Body of pancreas (tissue), 4 donors: ENCODE data around the gene LGR4. TPM values are rescaled to one million over a fixed set of nuclear protein-coding genes. Genes with fewer than 3 reads are reported as not detected.

Source experiments
- ATAC-seq: fragments of 150-250 bp; one replicate; pipeline ENCODE4 v1.9.1; 2016
- DNase-seq, 4 donors: peaks; one replicate each; pipeline ENCODE4 v3.0.0-alpha.2; 2019
- H3K27ac ChIP-seq, 4 donors: fragments of 200-600 bp; sonication (generic); 1 replicate in 3 of 4; 2 replicates in 1 of 4; pipeline versions ENCODE4 v1.5.1 to v1.6.1; 2016 to 2019; ENCODE audit warnings: mild to moderate bottlenecking in 1 of 4, mixed read lengths in 1 of 4, moderate library complexity in 1 of 4
- H3K27me3 ChIP-seq, 2 donors: fragments of 200-600 bp; sonication (generic); one replicate each; pipeline ENCODE4 v1.6.0; 2016; ENCODE audit warnings: mild to moderate bottlenecking in 1 of 2
- H3K36me3 ChIP-seq, 2 donors: fragments of 200-600 bp; sonication (generic); replicated peaks in 1 of 2; 2 replicates each; pipeline ENCODE4 v1.5.1; 2016; ENCODE audit warnings: low read depth in 2 of 2; ENCODE audit not compliant: insufficient read depth in 1 of 2
- H3K4me1 ChIP-seq: fragments of 200-600 bp; sonication (generic); one replicate; pipeline ENCODE4 v1.6.0; 2016
- H3K4me3 ChIP-seq, 2 donors: fragments of 200-600 bp; sonication (generic); 1 replicate in 1 of 2; 2 replicates in 1 of 2; pipeline ENCODE4 v1.5.1; 2016 to 2019
- H3K9me3 ChIP-seq, 3 donors: fragments of 200-600 bp; sonication (generic); 1 replicate in 2 of 3; 2 replicates in 1 of 3; pipeline ENCODE4 v1.5.1; 2016
- POLR2A ChIP-seq, 3 donors: fragments of 450-650 bp; IDR thresholded peaks; one replicate each; pipeline ENCODE4 v1.6.1; 2016; ENCODE audit warnings: antibody characterized with exemption in 3 of 3, mild to moderate bottlenecking in 2 of 3
- WGBS, 2 donors: methylation state at CpG; one replicate each; pipeline ENCODE4 v1.1.5; 2017; 5-methylcytosine and 5-hydroxymethylcytosine counted together
- intact Hi-C: fragments of 100-400 bp; cut with DNase I; formaldehyde crosslinking; loops from one replicate; pipeline ENCODE4 v1.15.1; 2023
- total RNA-seq, 2 donors: library from RNA; depleted of rRNA; stranded (reverse); fragments of >200 nt; gene quantifications; one replicate each; pipeline ENCODE4 v1.1.0, GENCODE V29; 2016
- TF ChIP-seq, protein P1 (sequence below), 7 experiments: fragments of 450-650 bp in 4 of 7; fragments of 200-600 bp in 3 of 7; sonication (generic) in 3 of 7; IDR thresholded peaks; one replicate each; pipeline ENCODE4 v1.5.1; 2016 to 2019; ENCODE audit warnings: antibody characterized with exemption in 7 of 7

The LGR4 gene
- total RNA-seq, 2 donors from 2014 or later = 120 to 145 TPM

DNA sequence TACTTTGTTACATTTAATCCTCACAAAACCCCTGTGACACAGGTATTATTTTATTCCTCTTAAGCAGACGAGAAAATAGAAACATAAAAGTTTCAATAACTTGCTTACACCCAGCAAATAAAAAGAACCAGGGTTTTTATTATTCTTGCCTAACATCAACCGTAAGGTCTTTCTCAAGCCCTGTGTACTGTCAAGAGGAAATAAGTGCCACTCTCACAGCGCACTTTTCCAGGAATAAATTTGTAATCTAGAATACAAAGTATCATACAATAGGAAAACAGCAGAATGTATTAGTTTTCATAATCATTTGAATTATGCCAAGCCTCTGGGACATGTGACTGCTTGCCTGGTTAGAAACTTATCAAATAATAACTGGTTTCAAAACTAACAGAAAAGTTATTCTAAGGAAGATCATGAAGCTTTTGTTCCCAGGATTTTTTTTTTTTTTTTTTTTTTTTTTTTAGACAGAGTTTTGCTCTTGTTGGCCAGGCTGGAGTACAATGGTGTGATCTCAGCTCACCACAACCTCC is 117.0 kb downstream of the LGR4 start:
- WGBS, 2 donors = 29 to 43% methylated on average over 3 of the region's 3 CpGs
- Histone ChIP-seq H3K9me3 (no peaks in the 10 kb centered on the region), H3K36me3 (no peaks in the 10 kb centered on the region), H3K27me3 (no peaks in the 10 kb centered on the region), H3K4me1 (peaks cover 45% of the 10 kb centered on the region), H3K4me3 (no peak overlapping the region), H3K27ac (peak overlapping the region in 3 of 4 donors; percentile 27 to 61 (median 46))
- no peak for TF ChIP-seq POLR2A (IDR thresholded peaks at IDR 0.05)
- TF ChIP-seq, protein P1, sequence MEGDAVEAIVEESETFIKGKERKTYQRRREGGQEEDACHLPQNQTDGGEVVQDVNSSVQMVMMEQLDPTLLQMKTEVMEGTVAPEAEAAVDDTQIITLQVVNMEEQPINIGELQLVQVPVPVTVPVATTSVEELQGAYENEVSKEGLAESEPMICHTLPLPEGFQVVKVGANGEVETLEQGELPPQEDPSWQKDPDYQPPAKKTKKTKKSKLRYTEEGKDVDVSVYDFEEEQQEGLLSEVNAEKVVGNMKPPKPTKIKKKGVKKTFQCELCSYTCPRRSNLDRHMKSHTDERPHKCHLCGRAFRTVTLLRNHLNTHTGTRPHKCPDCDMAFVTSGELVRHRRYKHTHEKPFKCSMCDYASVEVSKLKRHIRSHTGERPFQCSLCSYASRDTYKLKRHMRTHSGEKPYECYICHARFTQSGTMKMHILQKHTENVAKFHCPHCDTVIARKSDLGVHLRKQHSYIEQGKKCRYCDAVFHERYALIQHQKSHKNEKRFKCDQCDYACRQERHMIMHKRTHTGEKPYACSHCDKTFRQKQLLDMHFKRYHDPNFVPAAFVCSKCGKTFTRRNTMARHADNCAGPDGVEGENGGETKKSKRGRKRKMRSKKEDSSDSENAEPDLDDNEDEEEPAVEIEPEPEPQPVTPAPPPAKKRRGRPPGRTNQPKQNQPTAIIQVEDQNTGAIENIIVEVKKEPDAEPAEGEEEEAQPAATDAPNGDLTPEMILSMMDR (IDR thresholded peaks at IDR 0.05) = no peak
- DNase-seq (no peak), ATAC-seq (peak; percentile 58)
- intact Hi-C loops = no loop called here

DNA sequence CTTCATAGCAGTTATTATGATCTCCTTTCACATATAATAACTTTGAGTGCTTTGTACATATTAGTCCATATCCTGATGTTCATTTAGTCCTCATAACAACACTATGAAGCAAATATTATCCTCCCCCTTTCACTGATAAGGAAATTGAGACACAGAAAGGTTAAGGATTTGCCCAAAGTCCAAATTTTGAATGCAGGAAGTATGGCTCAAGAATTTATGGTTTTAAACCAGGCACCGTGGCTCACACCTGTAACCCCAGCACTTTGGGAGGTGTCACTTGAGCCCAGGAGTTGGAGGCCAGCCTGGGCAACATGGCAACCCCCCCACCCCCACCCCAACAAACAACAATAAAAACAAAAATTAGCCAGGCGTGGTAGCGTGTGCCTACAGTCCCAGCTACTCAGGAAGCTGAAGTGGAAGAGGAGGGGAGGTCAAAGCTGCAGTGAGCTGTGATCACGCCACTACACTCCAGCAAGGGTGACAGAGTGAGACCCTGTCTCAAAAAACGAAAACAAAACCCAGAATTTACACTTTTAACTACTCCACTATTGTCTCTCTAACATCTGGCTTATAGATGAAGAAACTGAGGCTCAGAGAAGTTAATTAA is 118.1 kb downstream of the LGR4 start:
- no peak for TF ChIP-seq POLR2A (IDR thresholded peaks at IDR 0.05)
- TF ChIP-seq, protein P1 (IDR thresholded peaks at IDR 0.05) = no peak
- no peaks in the 10 kb centered on the region for H3K36me3 ChIP-seq
- intact Hi-C loops = no loop called here
- H3K4me3 ChIP-seq = no peak overlapping the region
- 42 to 57% methylated on average over 5 of the region's 5 CpGs for WGBS, 2 donors
- DNase-seq = no peak
- peaks cover 57% of the 10 kb centered on the region for H3K4me1 ChIP-seq
- no peaks in the 10 kb centered on the region for H3K9me3 ChIP-seq
- no peaks in the 10 kb centered on the region for H3K27me3 ChIP-seq
- peak overlapping the region in 3 of 4 donors; percentile 46 to 61 (median 52) for H3K27ac ChIP-seq
- ATAC-seq = no peak

DNA sequence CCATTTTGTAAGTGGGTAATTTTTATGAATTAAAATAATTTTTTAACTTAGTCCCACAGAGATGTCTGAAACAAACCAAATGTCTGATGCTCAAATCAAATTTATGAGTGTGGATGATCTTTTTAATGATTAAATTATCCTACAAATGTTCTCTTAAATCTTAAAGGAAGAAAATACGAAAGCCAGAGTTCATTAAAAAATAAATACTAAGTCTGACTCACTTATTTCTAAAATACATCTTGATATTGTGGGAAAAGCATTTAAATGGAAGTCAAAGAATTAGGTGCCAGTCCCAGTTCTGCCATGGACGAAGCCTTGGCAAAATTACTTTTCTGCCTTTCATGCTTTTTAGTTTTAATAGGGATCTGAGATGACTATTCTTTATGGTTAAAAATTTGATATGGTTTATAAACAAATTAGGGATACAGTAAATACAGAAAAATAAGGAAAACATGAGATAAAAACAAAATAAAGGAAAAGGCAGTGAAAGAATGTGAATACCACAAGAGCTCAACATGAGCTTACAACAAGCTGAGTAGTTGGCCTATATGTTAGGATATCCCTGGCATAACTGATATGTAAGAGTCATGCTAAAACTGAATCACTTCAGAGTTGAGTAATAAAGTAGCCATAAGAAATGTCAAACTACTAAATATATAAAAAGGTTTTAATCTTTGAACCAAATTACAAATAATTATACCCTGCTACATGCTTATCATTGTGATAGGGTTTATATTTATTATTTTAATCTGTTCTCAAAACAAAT is 118.8 kb downstream of the LGR4 start:
- WGBS, 2 donors = 73 to 93% methylated on average over 2 of the region's 2 CpGs
- Histone ChIP-seq H3K36me3 (no peaks in the 10 kb centered on the region), H3K4me3 (no peak overlapping the region), H3K27me3 (no peaks in the 10 kb centered on the region), H3K4me1 (peaks cover 60% of the 10 kb centered on the region), H3K27ac (peak overlapping the region in 3 of 4 donors; percentile 46 to 61 (median 52)), H3K9me3 (no peaks in the 10 kb centered on the region)
- TF ChIP-seq POLR2A (IDR thresholded peaks at IDR 0.05) = no peak
- TF ChIP-seq, protein P1 (IDR thresholded peaks at IDR 0.05) = no peak
- ATAC-seq (no peak), DNase-seq (no peak)
- intact Hi-C loops = no loop called here

DNA sequence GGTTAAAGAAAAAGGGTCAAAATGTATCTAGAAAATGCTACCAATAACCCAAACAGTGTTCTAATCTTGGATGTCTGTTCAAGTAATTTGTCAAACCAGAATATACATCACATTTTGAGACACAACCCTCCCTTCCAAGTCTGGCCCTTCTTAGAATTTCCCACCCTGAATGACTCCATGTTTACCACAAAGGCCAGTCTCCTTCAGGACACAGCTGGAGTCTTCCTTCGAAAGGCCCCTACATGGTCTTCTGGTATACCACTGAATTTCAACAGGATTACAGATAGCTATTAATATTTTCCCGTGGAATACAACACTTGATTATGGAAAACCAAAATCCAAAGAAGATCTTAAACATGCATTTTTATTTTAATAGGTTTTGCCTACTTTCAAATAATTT is 119.8 kb downstream of the LGR4 start:
- no peak overlapping the region for H3K4me3 ChIP-seq
- no peak for DNase-seq
- H3K9me3 ChIP-seq = no peaks in the 10 kb centered on the region
- no peak for ATAC-seq
- 93 to 97% methylated on average over 2 of the region's 2 CpGs for WGBS, 2 donors
- H3K4me1 ChIP-seq = peaks cover 58% of the 10 kb centered on the region
- H3K36me3 ChIP-seq = no peaks in the 10 kb centered on the region
- TF ChIP-seq, protein P1 (IDR thresholded peaks at IDR 0.05) = no peak
- no peak overlapping the region for H3K27ac ChIP-seq
- no peaks in the 10 kb centered on the region for H3K27me3 ChIP-seq
- intact Hi-C loops = no loop called here
